GM21529 (cell line): ENCODE data around the gene WDR19.
"Not testable (repeated sequence)": the region's sequence is repeated elsewhere in the genome, so short reads cannot be mapped to it uniquely, and the experiment has no call there.

Experiments used
- ATAC-seq: cut with Tn5 transposase; IDR thresholded peaks from one replicate; pipeline ENCODE4 v1.9.1; 2021; ENCODE audit not compliant: unreplicated experiment

WDR19 gene

GRCh38 chr4:39232100-39232499, 49.8 kb downstream of the WDR19 start:
- ATAC-seq, result no peak

GRCh38 chr4:39233114-39233513, 50.8 kb downstream of the WDR19 start:
- no peak for ATAC-seq

GRCh38 chr4:39233783-39234182, 51.5 kb downstream of the WDR19 start:
- ATAC-seq, result no peak

- no peak for ATAC-seq
Observed at GRCh38 chr4:39235021-39235420, 52.7 kb downstream of the WDR19 start.

GRCh38 chr4:39235696-39236095, 53.4 kb downstream of the WDR19 start:
- no peak for ATAC-seq

- no peak for ATAC-seq
Observed at GRCh38 chr4:39237179-39237578, 54.9 kb downstream of the WDR19 start.

GRCh38 chr4:39243462-39243861, 61.1 kb downstream of the WDR19 start:
- ATAC-seq, result no peak

- ATAC-seq, result no peak
Observed at GRCh38 chr4:39255266-39255665, 72.9 kb downstream of the WDR19 start.

GRCh38 chr4:39255871-39256270, 73.5 kb downstream of the WDR19 start:
- no peak for ATAC-seq

GRCh38 chr4:39256436-39256835, 74.1 kb downstream of the WDR19 start:
- ATAC-seq, result no peak

GRCh38 chr4:39259571-39260330, 77.4 kb downstream of the WDR19 start:
- no peak for ATAC-seq

- no peak for ATAC-seq
Observed at GRCh38 chr4:39263895-39264294, 81.6 kb downstream of the WDR19 start.

- no peak for ATAC-seq
Observed at GRCh38 chr4:39274503-39274902, 92.2 kb downstream of the WDR19 start.

- ATAC-seq, result not testable (repeated sequence)
Observed at GRCh38 chr4:39277661-39278060, 95.3 kb downstream of the WDR19 start.

GRCh38 chr4:39278476-39278875, 96.1 kb downstream of the WDR19 start:
- no peak for ATAC-seq

- no peak for ATAC-seq
Observed at GRCh38 chr4:39279416-39279815, 97.1 kb downstream of the WDR19 start.

- no peak for ATAC-seq
Observed at GRCh38 chr4:39280770-39281169, 98.4 kb downstream of the WDR19 start.

- no peak for ATAC-seq
Observed at GRCh38 chr4:39285111-39285795, 102.9 kb downstream of the WDR19 start.

- no peak for ATAC-seq
Observed at GRCh38 chr4:39285853-39286252, 103.5 kb downstream of the WDR19 start.

- ATAC-seq, result no peak
Observed at GRCh38 chr4:39286263-39286662, 103.9 kb downstream of the WDR19 start.

GRCh38 chr4:39287223-39287622, 104.9 kb downstream of the WDR19 start:
- ATAC-seq, result no peak

- no peak for ATAC-seq
Observed at GRCh38 chr4:39291686-39292085, 109.4 kb downstream of the WDR19 start.

GRCh38 chr4:39292433-39292832, 110.1 kb downstream of the WDR19 start:
- not testable (repeated sequence) for ATAC-seq
